Thoracic aorta endothelial cell (primary cell): Measurements from ENCODE around the gene DHDH. TPM values are rescaled to one million over a fixed set of nuclear protein-coding genes. Genes with fewer than 3 reads are reported as not detected.

ENCODE experiments used
- small RNA-seq: library from RNA; depleted of rRNA; stranded (forward); fragments of <200 nt; gene quantifications from one replicate; pipeline ENCODE3, GENCODE V24; 2012
- total RNA-seq: library from RNA; depleted of rRNA; stranded (reverse); fragments of >200 nt; gene quantifications from 2 replicates; pipeline ENCODE4 v1.2.3, GENCODE V29; 2012

The DHDH gene
- not detected in 2 replicates for total RNA-seq

DNA sequence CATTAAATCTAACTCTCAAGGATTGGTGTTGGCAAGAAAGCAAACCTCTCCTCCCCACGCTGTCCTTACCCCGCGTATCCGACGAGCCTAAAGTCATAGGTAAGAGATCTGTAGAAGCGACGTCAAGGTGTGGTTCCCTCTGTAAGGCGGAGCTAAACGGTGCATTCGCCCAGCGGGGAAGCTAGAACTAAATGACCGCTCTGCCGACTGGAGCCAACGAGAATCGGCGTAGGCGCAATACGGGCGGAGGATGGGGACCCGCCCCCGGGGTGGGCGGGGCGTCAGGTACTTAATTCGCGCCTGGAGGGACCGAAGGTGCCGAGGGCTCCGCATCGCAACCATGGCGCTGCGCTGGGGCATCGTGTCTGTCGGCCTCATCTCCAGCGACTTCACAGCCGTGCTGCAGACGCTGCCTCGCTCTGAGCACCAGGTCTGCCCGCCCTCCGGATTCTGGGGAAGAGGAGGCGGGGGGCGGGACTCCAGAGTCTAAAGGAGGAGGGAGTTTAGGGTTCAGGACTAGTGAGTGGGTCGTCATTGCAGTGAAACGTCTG is at the start of gene DHDH:
Gene DHDH (plus strand): TSS at position 318 of the 551 bp plus-strand sequence. CDS start 23 bp downstream, at position 341.

DNA sequence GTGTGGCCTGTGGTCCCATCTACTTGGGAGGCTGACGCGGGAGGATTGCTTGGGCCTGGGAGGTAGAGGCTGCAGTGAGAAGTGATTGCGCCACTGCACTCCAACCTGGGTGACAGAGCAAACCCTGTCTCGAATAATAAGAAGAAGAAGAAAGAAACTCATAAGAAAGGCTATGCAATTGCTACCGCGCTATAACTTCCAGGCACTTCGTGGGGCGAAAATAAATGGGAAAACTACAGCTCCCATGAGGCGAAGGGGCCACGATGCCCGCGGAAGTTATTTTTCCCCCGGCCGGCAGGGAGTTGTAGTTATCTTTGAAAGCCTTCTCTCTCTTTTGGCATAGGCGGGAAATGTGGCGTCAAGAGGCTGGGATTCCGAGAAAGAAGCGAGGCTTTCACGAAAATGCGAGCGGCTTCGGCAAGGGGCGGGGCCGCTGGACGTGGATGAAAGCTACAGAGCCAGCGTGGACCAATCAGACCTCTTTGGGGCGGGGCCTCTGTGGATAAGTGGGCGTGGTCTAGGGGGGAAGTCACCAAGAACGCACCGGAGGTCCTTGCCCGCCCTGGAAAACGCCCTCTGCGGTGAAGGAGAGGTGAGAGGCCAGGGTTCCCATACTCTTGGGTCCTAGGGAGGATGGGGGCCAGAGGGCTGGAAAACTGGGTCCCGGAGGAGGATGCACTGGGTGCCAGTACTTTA is 33.6 kb upstream of the DHDH start, which contains the start of gene NUCB1:
Gene NUCB1 (plus strand): TSS at position 532 of the 696 bp plus-strand sequence. CDS start 485 bp downstream, outside the sequence.

DNA sequence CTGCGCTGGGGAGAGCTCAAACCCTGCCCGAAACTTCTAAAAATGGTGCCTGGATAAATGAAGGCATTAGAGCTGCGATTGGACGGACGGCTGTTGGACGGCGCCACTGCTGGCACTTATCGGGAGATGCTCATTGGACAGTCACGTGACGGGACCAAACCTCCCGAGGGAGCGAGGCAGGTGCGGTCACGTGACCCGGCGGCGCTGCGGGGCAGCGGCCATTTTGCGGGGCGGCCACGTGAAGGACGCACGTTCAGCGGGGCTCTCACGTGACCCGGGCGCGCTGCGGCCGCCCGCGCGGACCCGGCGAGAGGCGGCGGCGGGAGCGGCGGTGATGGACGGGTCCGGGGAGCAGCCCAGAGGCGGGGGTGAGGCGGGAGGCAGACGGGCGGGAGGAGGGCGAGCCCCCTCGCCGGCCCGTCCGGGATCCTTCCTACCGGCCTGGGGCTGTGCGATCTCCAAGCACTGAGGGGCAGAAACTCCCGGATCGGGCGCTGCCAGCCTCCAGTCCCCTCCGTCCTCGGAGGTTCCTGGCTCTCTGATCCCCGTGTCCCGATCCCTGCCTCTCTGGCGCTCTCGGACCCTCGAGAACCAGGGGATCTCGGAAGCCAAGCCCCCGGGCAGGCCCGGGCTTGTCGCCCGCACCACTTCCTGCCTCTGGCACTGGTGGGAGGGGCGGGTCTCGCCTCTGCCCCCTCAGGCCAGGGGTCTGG is 21.3 kb downstream of the DHDH start, which contains the start of gene BAX:
Gene BAX (plus strand): TSS at position 281 of the 713 bp plus-strand sequence. CDS start 54 bp downstream, at position 335.

DNA sequence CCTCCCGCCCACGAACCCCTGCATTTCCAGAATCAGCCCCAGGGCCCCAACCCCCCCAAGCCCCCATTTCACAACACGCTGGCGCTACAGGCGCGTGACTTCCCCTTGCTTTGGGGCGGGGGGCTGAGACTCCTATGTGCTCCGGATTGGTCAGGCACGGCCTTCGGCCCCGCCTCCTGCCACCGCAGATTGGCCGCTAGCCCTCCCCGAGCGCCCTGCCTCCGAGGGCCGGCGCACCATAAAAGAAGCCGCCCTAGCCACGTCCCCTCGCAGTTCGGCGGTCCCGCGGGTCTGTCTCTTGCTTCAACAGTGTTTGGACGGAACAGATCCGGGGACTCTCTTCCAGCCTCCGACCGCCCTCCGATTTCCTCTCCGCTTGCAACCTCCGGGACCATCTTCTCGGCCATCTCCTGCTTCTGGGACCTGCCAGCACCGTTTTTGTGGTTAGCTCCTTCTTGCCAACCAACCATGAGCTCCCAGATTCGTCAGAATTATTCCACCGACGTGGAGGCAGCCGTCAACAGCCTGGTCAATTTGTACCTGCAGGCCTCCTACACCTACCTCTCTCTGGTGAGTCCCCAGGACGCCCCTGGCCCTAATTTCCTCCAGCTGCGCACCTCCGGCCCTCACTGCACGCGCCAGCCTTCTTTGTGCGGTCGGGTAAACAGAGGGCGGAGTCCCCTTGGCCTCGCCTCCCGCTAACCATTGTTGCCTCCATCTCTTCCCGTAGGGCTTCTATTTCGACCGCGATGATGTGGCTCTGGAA is 31.7 kb downstream of the DHDH start, which contains the start of gene FTL:
Gene FTL (plus strand): TSS at position 270 of the 766 bp plus-strand sequence. CDS start 199 bp downstream, at position 469.

DNA sequence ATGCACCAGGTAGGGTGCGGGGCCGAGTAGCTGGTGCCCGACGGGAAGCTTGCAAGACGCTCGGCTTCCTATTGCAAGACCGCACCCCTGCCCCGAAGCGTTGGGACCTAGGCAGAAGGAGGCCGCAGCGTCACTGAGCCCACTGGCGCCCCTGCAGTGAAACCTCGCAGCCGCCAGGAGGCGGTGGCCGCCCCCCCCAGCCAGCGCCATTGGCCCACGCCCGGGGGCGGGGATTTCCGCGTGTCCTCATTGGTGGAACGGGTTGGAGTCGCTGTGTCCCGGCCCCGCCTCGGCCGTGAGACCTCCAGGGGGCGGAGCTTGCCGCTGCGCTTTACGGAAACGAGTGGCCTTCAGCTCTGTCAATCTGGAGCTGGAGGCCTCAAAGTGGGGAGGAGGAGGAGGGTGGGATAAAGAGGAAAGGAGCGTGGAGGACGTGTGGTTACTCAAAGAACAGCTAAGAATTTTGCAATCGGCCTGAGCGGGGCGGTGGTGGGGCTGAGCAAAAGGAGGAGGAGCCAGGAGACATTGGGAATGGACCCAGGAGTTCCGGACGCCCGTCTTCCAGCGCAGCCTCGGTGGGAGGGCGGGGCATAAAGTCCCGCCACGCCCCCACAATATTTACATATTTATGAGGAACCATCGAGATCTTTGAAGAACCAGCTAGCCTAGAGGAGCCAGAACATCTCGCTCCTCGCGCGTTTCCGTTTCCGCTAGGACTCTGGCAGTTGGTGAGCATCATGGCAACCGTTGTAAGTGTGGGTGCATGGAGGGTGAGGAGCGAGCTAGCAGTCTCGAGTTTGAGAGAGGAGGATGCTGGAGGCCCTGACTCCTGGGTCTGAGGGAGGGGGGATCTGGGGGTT is 59.9 kb downstream of the DHDH start, which contains the start of the genes GYS1 and RUVBL2:
Gene GYS1 (minus strand): TSS at position 135 of the 860 bp plus-strand sequence. CDS start 197 bp downstream, outside the sequence.
Gene RUVBL2 (plus strand): TSS at position 713 of the 860 bp plus-strand sequence. CDS start 25 bp downstream, at position 738.

Small RNA genes lying within 50 kb of the gene (small RNA-seq; reads per million reads assigned to genes)
- not detected for gene AC026803.1

Other genes with a start within 250 kb of the DHDH start
- gene FUT2, start 237.7 kb upstream of the DHDH start, total RNA-seq = not detected in 2 replicates
- 0.27 and 0.43 TPM in 2 replicates for gene MAMSTR, start 214.0 kb upstream of the DHDH start, total RNA-seq
- gene RASIP1, start 193.1 kb upstream of the DHDH start, total RNA-seq = 59.7 and 82.9 TPM in 2 replicates
- gene IZUMO1, start 186.8 kb upstream of the DHDH start, total RNA-seq = 0.40 and 0.43 TPM in 2 replicates
- gene FUT1, start 181.1 kb upstream of the DHDH start, total RNA-seq = 5.5 and 7.2 TPM in 2 replicates
- gene FGF21, start 178.2 kb upstream of the DHDH start, total RNA-seq = not detected in 2 replicates
- gene BCAT2, start 122.7 kb upstream of the DHDH start, total RNA-seq = 34.8 and 44.5 TPM in 2 replicates
- 2.7 and 6.2 TPM in 2 replicates for gene HSD17B14, start 97.2 kb upstream of the DHDH start, total RNA-seq
- gene PLEKHA4, start 65.1 kb upstream of the DHDH start, total RNA-seq = 4.4 and 5.6 TPM in 2 replicates
- gene PPP1R15A, start 61.3 kb upstream of the DHDH start, total RNA-seq = 35.7 and 43.0 TPM in 2 replicates
- 0.40 TPM in 1 of 2 replicates, not detected in the other for gene TULP2, start 35.0 kb upstream of the DHDH start, total RNA-seq
- gene NUCB1, start 33.4 kb upstream of the DHDH start, total RNA-seq = 193 and 203 TPM in 2 replicates
- gene BAX, start 21.2 kb downstream of the DHDH start, total RNA-seq = 81.7 and 89.2 TPM in 2 replicates
- gene FTL, start 31.6 kb downstream of the DHDH start, total RNA-seq = 1,330 and 1,646 TPM in 2 replicates
- gene GYS1, start 59.6 kb downstream of the DHDH start, total RNA-seq = 45.9 and 46.9 TPM in 2 replicates
- gene RUVBL2, start 60.2 kb downstream of the DHDH start, total RNA-seq = 152 and 220 TPM in 2 replicates
- not detected in 2 replicates for gene LHB, start 83.4 kb downstream of the DHDH start, total RNA-seq
- not detected in 2 replicates for gene CGB3, start 90.6 kb downstream of the DHDH start, total RNA-seq
- not detected in 2 replicates for gene CGB2, start 98.2 kb downstream of the DHDH start, total RNA-seq
- not detected in 2 replicates for gene CGB1, start 103.2 kb downstream of the DHDH start, total RNA-seq
- gene CGB5, start 110.1 kb downstream of the DHDH start, total RNA-seq = 0.22 TPM in 1 of 2 replicates, not detected in the other
- gene CGB8, start 115.4 kb downstream of the DHDH start, total RNA-seq = not detected in 2 replicates
- gene CGB7, start 124.0 kb downstream of the DHDH start, total RNA-seq = 0.13 and 0.29 TPM in 2 replicates
- gene NTF4, start 131.1 kb downstream of the DHDH start, total RNA-seq = not detected in 2 replicates
- gene KCNA7, start 139.0 kb downstream of the DHDH start, total RNA-seq = not detected in 2 replicates
- 169 and 205 TPM in 2 replicates for gene SNRNP70, start 151.8 kb downstream of the DHDH start, total RNA-seq
- 0.93 and 1.1 TPM in 2 replicates for gene LIN7B, start 180.7 kb downstream of the DHDH start, total RNA-seq
- gene C19orf73, start 185.4 kb downstream of the DHDH start, total RNA-seq = 0.80 and 0.93 TPM in 2 replicates
- gene PPFIA3, start 185.8 kb downstream of the DHDH start, total RNA-seq = 1.7 and 3.2 TPM in 2 replicates
- gene HRC, start 221.7 kb downstream of the DHDH start, total RNA-seq = not detected in 2 replicates
- 14.1 and 16.5 TPM in 2 replicates for gene TRPM4, start 224.1 kb downstream of the DHDH start, total RNA-seq